Mucosa of rectum (tissue), 2 donors: ENCODE results near the gene CACNB1.
A peak's percentile ranks its signal among the peaks of the same experiment; 100 is the strongest.

Source experiments
- H3K27ac ChIP-seq, 2 donors: one replicate each; pipeline ENCODE4 v1.7.0; 2013; ENCODE audit warnings: inconsistent platforms in 2 of 2, low read depth in 2 of 2, low read length in 2 of 2
- H3K27me3 ChIP-seq, 2 donors: one replicate each; pipeline ENCODE4 v1.7.0; 2013; ENCODE audit warnings: low read length in 2 of 2; ENCODE audit not compliant: control insufficient read depth in 2 of 2, insufficient read depth in 2 of 2
- H3K36me3 ChIP-seq, 2 donors: one replicate each; pipeline ENCODE4 v1.7.0; 2013; ENCODE audit warnings: low read length in 2 of 2; ENCODE audit not compliant: control insufficient read depth in 2 of 2, insufficient read depth in 2 of 2
- H3K4me1 ChIP-seq, 2 donors: one replicate each; pipeline ENCODE4 v1.7.0; 2013; ENCODE audit warnings: low read length in 2 of 2, mild to moderate bottlenecking in 1 of 2; ENCODE audit not compliant: control insufficient read depth in 2 of 2, insufficient read depth in 2 of 2
- H3K4me3 ChIP-seq, 2 donors: one replicate each; pipeline ENCODE4 v1.7.0; 2013; ENCODE audit warnings: low read length in 2 of 2
- H3K9ac ChIP-seq, 2 donors: one replicate each; pipeline ENCODE4 v1.7.0; 2013; ENCODE audit warnings: low read length in 2 of 2, low read depth in 1 of 2, mild to moderate bottlenecking in 1 of 2
- H3K9me3 ChIP-seq, 2 donors: one replicate each; pipeline ENCODE4 v1.7.0; 2013; ENCODE audit warnings: low read length in 2 of 2; ENCODE audit not compliant: control insufficient read depth in 2 of 2
- donor health status: healthy.
- donor health status: Normal muscosa, but diverticular disease.

CACNB1 gene

DNA sequence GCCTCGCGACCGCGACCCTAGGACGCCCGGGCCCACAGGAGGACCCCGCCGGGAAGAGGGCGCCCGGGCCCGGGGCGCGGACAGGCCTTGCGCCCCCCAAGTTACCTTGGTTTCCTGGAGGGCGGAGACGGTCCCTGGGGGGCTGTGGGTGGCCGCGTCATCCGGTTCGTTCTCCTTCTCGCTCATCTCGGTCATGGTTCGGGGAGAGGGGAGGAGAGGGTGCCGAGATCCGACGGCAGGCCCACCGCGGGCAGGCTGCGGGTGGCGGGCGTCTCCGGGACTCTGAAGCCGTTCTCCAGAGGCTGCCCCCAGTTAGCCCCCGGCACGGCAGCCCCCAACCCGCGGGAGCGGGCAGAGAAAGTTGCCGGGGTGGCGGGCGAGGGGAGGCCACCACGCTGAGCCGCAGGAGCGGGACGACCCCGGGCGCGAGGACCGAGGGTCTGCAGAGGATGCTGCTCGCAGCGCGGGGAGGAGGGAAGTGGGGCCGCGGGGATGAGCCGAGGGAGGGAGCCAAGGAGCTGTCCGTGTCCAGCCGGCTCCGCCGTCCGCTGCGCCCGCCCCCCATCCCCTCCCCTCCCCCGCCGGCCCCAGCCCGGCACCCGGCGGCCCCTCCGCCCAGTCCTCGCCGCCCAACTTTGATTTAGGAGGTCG is 28.0 kb upstream of the CACNB1 start, which contains the start of gene STAC2:
Gene STAC2, minus strand, starts transcription at position 638 of the 651 bp plus-strand sequence. Its CDS starts 443 bp downstream, at position 195.
- H3K36me3 ChIP-seq = no peaks in the 10 kb centered on the region
- H3K9ac ChIP-seq = no peak within 1 kb of the TSS
- H3K4me3 ChIP-seq = peak within 1 kb of the TSS; percentile 3 to 5
- H3K9me3 ChIP-seq = no peaks in the 10 kb centered on the region
- no peak within 1 kb of the TSS for H3K27ac ChIP-seq
- H3K27me3 ChIP-seq = peaks cover 20 to 34% of the 10 kb centered on the region in 2 donors
- peaks cover 0 to 3% of the 10 kb centered on the region in 2 donors for H3K4me1 ChIP-seq

DNA sequence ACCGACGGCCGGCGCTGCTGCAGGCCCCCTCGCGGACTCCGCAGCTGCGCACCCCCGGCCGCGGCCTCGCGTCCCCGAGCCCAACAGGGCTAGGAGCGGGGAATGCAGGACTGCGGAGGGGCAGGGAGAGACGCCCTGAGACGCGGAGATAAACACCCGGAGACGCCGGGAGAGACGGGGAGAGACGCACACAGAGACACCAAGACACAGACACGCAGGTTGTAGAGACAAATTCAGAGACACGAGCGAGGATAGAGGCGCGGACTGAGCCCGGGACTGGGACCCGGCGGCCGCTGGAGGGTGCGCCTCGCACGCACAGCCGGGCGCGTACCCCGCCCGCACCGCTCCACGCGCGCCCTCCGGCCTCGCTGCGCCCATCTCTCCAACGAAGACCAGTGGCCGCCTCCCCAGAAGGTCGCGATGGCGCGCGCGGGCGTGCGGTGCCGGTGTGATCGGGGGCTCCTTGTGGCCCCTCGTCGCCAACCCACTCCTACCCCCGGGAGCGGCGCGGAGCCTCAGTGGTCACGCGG is 27.4 kb upstream of the CACNB1 start:
- Histone ChIP-seq H3K27ac (no peak overlapping the region), H3K4me1 (peaks cover 0 to 3% of the 10 kb centered on the region in 2 donors), H3K9me3 (no peaks in the 10 kb centered on the region), H3K27me3 (peaks cover 20 to 34% of the 10 kb centered on the region in 2 donors), H3K9ac (no peak overlapping the region), H3K36me3 (no peaks in the 10 kb centered on the region), H3K4me3 (no peak overlapping the region)

DNA sequence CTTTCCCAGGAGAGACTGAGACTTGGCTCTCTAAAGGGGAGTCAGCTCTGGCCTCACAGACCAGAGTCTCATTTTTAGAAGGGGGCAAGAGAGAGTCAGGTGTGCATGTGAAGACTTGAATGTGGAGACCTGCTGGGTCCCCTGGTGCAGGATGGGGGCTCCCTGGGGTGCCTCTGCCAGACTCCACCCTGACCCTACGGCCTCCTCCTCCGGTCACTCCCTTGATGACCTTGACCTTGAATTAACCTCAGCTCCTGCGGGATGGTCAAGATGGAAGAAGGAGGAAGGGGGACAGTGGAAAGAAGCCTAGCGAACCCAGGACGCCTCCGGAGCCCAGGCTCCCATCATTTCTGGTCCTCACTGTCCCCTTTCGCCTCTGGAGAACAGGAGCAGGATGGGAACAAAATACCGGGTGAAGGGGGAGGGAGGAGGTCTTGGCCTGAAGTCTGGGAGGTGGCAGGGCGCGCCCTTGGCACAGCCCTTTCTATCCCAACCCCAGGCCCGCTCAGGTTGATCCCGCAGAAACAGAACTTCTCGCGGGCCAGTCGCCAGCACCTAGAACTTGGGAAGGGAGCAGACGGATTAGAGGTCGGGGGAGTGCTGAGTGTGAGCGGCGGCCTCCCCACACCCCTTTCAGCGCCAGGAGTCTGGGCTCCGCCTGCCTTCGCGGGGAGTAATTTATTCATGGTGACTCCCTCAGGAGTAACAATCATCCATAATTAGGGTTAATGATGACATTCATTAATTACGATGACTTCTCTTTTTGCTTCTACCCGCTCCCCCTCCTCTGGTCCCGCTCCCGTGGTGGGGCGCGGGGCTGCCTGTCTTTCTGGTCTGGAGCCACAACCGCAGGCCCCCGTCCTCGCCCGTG is 26.7 kb upstream of the CACNB1 start:
- no peak overlapping the region for H3K4me3 ChIP-seq
- no peak overlapping the region for H3K27ac ChIP-seq
- H3K9ac ChIP-seq = no peak overlapping the region
- H3K9me3 ChIP-seq = no peaks in the 10 kb centered on the region
- H3K36me3 ChIP-seq = no peaks in the 10 kb centered on the region
- peaks cover 0 to 3% of the 10 kb centered on the region in 2 donors for H3K4me1 ChIP-seq
- peaks cover 16 to 30% of the 10 kb centered on the region in 2 donors for H3K27me3 ChIP-seq

DNA sequence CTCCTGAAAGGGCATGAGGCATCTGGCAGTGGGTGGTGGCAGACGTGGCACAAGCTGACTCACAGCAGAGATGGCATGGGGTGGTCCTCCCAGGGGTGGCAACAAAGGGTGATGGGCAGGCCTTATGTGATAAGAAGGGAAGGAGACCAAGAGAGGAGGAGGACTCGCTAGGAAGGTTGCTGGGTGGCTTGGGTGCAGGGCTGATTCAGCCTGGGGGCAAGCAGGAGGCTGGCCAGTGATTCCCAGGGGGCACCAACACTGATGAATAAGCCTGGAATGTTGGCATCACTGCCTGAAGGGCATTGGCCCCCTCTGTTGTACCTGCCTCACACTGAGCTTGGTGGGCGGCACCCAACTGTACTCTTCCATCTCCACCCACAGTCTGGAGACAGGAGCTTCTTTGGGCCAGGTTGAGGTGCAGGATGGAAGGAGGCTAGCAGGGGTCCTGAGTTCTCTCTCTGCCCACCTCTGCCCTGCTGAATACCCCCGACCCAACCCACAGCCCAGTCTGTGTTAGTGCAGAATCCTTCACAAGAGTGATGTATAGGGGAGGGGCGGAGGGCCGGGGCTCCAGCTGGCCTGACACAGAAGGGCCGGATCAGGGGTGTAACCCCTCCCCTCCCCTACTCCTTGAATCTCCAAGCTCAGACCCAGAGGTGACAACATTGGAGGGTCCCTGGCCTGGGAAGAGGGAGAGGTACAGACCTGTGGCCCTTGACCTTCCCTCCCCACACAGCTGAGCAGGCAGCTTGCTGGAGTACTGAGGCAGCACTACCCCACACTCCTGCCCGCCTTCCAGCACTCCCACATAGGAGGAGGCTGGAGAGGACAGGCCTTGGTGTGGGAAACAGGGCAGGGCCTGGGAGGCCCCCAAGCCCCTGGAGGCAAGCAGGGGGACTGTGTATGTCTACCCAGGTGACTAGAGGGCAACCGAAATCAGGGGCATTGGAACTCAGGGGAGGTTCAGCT is 25.7 kb upstream of the CACNB1 start:
- Histone ChIP-seq H3K27ac (no peak overlapping the region), H3K27me3 (peaks cover 14 to 28% of the 10 kb centered on the region in 2 donors), H3K9me3 (no peaks in the 10 kb centered on the region), H3K9ac (no peak overlapping the region), H3K36me3 (no peaks in the 10 kb centered on the region), H3K4me1 (peaks cover 0 to 3% of the 10 kb centered on the region in 2 donors), H3K4me3 (no peak overlapping the region)

DNA sequence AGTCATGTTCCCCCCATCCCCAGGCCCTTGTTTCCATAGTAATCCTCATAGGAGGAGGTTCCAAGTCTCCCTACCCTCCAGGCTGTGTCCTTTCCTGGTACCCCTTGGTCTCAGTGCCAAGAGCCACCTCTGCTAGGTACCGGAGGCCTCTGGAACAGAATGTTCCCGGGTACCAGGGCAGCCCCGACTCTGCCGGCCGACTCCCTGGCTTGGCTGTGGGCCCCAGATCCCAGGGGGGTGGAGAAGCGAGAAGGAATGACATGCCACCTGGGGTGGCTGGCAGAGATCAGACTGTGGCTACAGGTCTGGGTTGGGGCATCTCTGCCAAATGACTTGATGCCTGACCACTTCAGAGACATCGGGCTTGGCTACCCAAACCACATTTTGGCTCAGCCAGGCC is 24.7 kb upstream of the CACNB1 start:
- no peaks in the 10 kb centered on the region for H3K9me3 ChIP-seq

DNA sequence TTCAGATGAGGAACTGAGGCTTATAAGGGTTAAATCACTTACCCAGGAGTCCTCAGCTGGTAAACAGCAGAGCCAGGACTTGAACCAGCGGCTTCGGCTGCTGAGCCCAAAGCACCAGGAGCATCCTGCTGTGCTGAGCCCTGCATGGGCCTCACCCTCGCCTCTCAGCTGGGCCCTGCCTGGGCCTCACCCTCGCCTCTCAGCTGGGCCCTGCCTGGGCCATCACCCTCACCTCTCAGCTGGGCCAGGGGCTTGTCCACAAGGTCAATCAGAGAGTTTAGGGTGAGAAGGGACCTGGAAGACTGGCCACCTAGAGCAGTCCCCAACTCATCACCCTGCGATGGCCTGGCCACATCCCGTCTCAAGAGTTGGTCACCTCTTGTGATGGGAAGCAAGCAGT is 24.1 kb upstream of the CACNB1 start:
- no peak overlapping the region for H3K4me3 ChIP-seq
- no peak overlapping the region for H3K27ac ChIP-seq
- peaks cover 14 to 25% of the 10 kb centered on the region in 2 donors for H3K27me3 ChIP-seq
- no peak overlapping the region for H3K9ac ChIP-seq
- H3K36me3 ChIP-seq = no peaks in the 10 kb centered on the region
- peaks cover 0 to 3% of the 10 kb centered on the region in 2 donors for H3K4me1 ChIP-seq
- H3K9me3 ChIP-seq = no peaks in the 10 kb centered on the region

More for the DNA sequence above, 24.7 kb upstream of the CACNB1 start:
- Histone ChIP-seq H3K27me3 (peaks cover 12 to 26% of the 10 kb centered on the region in 2 donors), H3K36me3 (no peaks in the 10 kb centered on the region), H3K9ac (no peak overlapping the region), H3K4me3 (no peak overlapping the region), H3K4me1 (peaks cover 0 to 3% of the 10 kb centered on the region in 2 donors), H3K27ac (no peak overlapping the region)

DNA sequence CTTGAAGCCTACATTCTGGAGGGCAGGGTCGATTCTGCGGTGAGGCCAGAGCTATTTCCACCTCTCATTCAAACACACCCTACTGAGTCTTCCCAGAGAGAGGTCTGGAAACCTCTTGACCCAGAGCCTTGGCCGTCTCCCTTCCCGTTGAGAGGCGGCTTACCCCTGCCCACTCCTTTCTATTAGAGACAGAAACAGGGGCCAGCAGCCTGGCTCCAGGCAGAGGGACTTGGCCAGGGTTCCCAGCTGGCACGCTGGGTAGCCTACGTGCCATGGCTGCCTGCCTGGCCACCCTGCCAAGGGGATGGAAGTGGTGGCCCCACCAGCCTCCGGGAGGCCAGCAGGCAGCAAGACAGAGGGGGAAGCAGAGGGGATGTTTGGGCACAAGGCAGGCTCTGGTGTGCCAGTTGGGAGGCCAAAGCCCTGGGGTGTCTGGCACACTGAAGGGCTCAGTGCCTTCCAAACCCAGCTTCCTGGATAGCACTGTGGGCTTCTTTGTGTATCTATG is 22.2 kb upstream of the CACNB1 start:
- Histone ChIP-seq H3K27me3 (peaks cover 8 to 14% of the 10 kb centered on the region in 2 donors), H3K9me3 (no peaks in the 10 kb centered on the region), H3K9ac (no peak overlapping the region)

DNA sequence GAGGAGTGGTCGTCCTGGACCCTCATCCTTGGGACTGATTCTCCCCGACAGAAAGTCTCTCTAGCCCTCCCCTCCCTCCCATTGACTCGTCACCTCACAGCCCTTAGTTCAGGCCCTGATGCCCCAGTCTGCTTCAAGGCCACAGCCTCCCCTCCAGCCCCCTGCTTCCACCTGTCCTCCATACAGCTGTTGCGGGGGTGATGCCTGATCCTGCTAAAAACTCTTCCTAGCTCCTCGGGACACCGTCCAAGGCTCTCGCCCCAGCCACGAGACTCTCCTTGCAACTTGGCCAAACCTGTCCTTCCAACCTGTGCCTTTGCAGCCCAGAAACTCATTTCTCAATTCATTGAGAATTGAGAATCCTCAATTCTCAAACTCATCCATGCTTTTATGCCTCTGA is 21.4 kb upstream of the CACNB1 start:
- Histone ChIP-seq H3K9ac (no peak overlapping the region), H3K27ac (no peak overlapping the region), H3K9me3 (no peaks in the 10 kb centered on the region), H3K4me1 (no peaks in the 10 kb centered on the region), H3K4me3 (no peak overlapping the region), H3K36me3 (no peaks in the 10 kb centered on the region), H3K27me3 (peaks cover 7 to 8% of the 10 kb centered on the region in 2 donors)

More for the DNA sequence above, 22.2 kb upstream of the CACNB1 start:
- H3K27ac ChIP-seq = no peak overlapping the region
- H3K36me3 ChIP-seq = no peaks in the 10 kb centered on the region
- H3K4me1 ChIP-seq = no peaks in the 10 kb centered on the region
- H3K4me3 ChIP-seq = no peak overlapping the region

DNA sequence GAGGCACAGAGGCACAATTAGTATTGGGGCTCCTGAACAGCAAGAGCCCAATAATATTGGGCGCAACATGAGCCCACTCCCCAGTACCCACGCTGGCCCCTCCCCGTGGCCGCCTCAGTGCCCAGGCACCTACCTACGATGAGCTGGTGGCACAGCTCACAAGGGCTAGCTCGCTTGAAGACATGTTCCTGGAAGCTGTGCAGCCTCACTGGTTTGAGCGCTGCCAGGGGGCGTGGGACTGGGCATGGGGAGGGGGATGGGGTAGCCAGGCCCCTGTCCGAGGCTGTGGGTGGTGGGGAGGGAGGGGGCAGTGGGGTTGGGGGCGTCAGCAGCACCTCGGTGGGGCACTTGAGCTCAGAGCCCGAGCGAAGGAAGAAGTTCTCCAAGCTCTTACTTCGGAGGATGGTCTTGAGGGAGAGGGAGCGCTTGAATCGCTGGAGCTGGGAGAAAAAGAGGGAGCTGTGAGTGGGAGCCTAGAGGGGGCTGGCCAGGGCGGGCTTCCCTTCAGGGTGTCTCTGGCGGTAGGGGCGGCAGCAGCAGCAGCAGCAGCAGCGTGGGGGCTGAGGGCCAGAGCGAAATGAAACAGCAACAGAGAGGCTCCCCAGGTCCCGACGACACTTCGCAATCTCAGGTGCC is 20.4 kb upstream of the CACNB1 start:
- Histone ChIP-seq H3K27me3 (peaks cover 0 to 7% of the 10 kb centered on the region in 2 donors), H3K4me3 (no peak overlapping the region), H3K4me1 (no peaks in the 10 kb centered on the region), H3K9ac (no peak overlapping the region), H3K27ac (no peak overlapping the region), H3K36me3 (no peaks in the 10 kb centered on the region), H3K9me3 (no peaks in the 10 kb centered on the region)
